GM12878 (cell line): ENCODE measurements around the gene RAPGEF6.

Source experiments
- CHD1 ChIP-seq: IDR thresholded peaks from 2 replicates; pipeline ENCODE4 v1.6.1; 2012; ENCODE audit warnings: low read depth, low read length, improper control_type of control experiment
- GABPA ChIP-seq: IDR thresholded peaks from 2 replicates; pipeline ENCODE4 v1.6.1; 2014; ENCODE audit warnings: antibody characterized with exemption, low read depth, mild to moderate bottlenecking, inconsistent platforms
- MEF2A ChIP-seq: IDR thresholded peaks from 2 replicates; pipeline ENCODE4 v1.6.1; 2011; ENCODE audit warnings: low read depth, mild to moderate bottlenecking, low read length, moderate library complexity; ENCODE audit not compliant: insufficient read depth
- MYC ChIP-seq: IDR thresholded peaks from 2 replicates; pipeline ENCODE4 v1.6.1; 2011; ENCODE audit warnings: mild to moderate bottlenecking, low read length, moderate library complexity, inconsistent platforms; ENCODE audit not compliant: insufficient read depth, insufficient replicate concordance, insufficient read length, severe bottlenecking
- NFXL1 ChIP-seq: fragments of 450-650 bp; IDR thresholded peaks from 2 replicates; pipeline ENCODE4 v1.6.1; 2017; ENCODE audit warnings: antibody characterized with exemption, mild to moderate bottlenecking, borderline replicate concordance
- USF1 ChIP-seq: IDR thresholded peaks from 2 replicates; pipeline ENCODE4 v1.6.1; 2011; ENCODE audit warnings: borderline replicate concordance, low read depth, mild to moderate bottlenecking, moderate library complexity, mixed read lengths, low read length; ENCODE audit not compliant: insufficient read depth; ENCODE audit errors: extremely low read length
- TF ChIP-seq, protein P1 (sequence below), 3 experiments: IDR thresholded peaks in 2 of 3; conservative IDR thresholded peaks in 1 of 3; 2 replicates each; pipeline ENCODE4 v1.5.1; 2011; ENCODE audit warnings: low read depth in 3 of 3, low read length in 3 of 3, mild to moderate bottlenecking in 3 of 3, control low read depth in 2 of 3, moderate library complexity in 2 of 3, inconsistent platforms in 1 of 3, mixed read lengths in 1 of 3; ENCODE audit not compliant: control insufficient read depth in 2 of 3, insufficient read depth in 1 of 3; ENCODE audit errors: extremely low read depth in 1 of 3
- TF ChIP-seq, protein P2 (sequence below): IDR thresholded peaks from 2 replicates; pipeline ENCODE4 v1.6.1; 2012; ENCODE audit warnings: mild to moderate bottlenecking, low read depth, low read length

- TF ChIP-seq USF1 (no peak), MEF2A (no peak), GABPA (no peak), MYC (no peak), CHD1 (no peak), NFXL1 (no peak)
- TF ChIP-seq, protein P1, sequence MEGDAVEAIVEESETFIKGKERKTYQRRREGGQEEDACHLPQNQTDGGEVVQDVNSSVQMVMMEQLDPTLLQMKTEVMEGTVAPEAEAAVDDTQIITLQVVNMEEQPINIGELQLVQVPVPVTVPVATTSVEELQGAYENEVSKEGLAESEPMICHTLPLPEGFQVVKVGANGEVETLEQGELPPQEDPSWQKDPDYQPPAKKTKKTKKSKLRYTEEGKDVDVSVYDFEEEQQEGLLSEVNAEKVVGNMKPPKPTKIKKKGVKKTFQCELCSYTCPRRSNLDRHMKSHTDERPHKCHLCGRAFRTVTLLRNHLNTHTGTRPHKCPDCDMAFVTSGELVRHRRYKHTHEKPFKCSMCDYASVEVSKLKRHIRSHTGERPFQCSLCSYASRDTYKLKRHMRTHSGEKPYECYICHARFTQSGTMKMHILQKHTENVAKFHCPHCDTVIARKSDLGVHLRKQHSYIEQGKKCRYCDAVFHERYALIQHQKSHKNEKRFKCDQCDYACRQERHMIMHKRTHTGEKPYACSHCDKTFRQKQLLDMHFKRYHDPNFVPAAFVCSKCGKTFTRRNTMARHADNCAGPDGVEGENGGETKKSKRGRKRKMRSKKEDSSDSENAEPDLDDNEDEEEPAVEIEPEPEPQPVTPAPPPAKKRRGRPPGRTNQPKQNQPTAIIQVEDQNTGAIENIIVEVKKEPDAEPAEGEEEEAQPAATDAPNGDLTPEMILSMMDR (IDR thresholded peaks at IDR 0.05 in 2 of 3, conservative IDR thresholded peaks at IDR 0.05 in 1 of 3; ENCODE audit: control insufficient read depth in 2 of 3, extremely low read depth in 1 of 3, insufficient read depth in 1 of 3, low read depth in 3 of 3, low read length in 3 of 3), result no peak
- TF ChIP-seq, protein P2, sequence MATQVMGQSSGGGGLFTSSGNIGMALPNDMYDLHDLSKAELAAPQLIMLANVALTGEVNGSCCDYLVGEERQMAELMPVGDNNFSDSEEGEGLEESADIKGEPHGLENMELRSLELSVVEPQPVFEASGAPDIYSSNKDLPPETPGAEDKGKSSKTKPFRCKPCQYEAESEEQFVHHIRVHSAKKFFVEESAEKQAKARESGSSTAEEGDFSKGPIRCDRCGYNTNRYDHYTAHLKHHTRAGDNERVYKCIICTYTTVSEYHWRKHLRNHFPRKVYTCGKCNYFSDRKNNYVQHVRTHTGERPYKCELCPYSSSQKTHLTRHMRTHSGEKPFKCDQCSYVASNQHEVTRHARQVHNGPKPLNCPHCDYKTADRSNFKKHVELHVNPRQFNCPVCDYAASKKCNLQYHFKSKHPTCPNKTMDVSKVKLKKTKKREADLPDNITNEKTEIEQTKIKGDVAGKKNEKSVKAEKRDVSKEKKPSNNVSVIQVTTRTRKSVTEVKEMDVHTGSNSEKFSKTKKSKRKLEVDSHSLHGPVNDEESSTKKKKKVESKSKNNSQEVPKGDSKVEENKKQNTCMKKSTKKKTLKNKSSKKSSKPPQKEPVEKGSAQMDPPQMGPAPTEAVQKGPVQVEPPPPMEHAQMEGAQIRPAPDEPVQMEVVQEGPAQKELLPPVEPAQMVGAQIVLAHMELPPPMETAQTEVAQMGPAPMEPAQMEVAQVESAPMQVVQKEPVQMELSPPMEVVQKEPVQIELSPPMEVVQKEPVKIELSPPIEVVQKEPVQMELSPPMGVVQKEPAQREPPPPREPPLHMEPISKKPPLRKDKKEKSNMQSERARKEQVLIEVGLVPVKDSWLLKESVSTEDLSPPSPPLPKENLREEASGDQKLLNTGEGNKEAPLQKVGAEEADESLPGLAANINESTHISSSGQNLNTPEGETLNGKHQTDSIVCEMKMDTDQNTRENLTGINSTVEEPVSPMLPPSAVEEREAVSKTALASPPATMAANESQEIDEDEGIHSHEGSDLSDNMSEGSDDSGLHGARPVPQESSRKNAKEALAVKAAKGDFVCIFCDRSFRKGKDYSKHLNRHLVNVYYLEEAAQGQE, result no peak
These were observed 14.1 kb upstream of the RAPGEF6 start for GRCh38 chr5:131649161-131649560.
